NCI-H1930 (cell line): ENCODE results near the gene UBR4.
"Not testable (repeated sequence)": the region's sequence is repeated elsewhere in the genome, so short reads cannot be mapped to it uniquely, and the experiment has no call there.

Experiments used
- DNase-seq, 2 experiments: peaks; one replicate each; lab custom pipeline; 2025; lab: John Stamatoyannopoulos, UW

UBR4 gene

DNA sequence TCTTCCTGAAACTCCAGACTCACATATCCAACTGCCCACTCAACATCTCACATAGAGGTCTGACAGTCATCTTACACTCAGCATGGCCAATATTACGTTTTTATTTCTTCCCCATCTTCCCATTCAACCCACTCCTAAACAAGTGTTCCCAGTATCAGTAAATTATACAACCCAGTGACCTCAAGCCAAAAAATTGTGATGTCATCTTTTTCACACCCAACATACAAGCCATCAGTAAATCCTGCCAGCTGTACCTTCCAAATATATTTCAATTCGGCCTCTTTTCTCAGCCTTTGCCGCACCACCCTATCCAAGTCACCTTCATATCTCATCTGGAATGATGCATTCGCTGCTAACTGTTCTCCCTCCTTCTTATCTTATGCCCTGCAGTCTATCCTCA lies 19.6 kb downstream of the UBR4 start:
- DNase-seq = no peak

DNA sequence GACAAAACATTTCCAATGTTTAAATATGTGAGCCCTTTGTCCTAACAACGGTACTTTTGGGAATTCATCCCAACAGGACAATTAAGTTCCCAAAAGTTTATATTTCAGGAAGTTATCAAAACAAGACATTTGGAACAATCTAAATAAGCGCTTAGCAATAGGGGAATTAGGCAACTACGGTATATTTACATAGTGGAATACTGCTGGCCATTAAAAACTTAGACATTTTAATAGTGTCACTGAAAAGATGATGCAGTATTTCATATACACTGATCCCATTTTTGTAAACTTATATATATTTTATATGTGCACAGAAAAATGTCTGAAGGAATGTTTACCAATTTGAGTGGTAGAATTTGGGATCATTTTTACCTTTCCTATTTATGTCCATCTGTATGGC lies 20.8 kb downstream of the UBR4 start:
- no peak for DNase-seq

DNA sequence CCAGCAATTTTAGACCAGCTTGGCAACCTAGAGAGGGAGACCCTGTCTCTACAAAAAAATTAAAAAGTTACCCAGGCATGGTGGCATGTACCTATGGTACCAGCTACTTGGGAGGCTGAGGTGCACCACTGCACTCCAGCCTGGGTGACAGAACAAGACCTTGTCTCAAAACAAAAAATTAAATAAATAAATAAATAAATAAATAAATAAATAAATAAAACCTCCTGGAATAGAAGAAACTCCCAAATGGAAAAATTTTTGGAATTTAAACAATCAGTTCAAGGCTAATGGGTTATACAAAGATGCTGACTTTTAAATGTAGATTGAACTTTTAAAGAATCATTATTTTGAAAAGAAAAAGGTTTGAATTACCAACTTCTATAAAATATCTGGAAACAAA lies 22.2 kb downstream of the UBR4 start:
- DNase-seq = no peak

DNA sequence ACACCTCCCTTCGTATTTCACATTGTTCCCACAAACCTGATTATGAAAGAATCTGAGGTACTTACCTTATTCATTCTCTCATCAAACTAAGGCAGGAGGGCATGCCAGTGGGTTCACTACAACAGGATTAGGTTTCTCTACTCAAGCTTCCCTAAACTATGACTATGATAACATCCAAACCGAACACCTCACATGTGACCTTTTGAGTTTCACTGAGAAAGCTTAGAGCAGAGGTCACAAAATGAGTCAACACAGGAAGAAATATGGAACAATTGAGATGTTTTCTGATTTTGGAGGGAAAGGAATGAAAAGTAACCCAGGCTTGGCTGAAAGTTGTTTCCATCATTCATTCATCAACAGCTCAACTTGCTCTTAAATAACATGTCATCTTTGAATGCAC lies 24.1 kb downstream of the UBR4 start:
- no peak for DNase-seq

DNA sequence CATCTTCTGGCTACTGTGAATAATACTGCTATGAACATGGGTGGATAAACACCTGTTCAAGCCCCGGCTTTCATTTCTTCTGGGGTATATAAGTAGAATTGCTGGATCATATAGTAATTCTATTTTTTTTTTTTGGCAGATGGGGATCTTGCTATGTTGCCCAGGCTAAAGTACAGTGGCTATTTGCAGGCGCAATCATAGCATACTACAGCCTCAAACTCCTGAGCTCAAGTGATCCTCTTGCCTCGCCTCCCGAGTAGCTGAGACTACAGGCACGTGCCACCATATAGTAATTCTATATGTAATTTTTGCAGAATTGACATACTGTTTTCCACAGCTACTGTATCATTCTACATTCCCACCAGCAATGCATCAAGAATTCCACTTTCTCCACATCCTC lies 27.8 kb downstream of the UBR4 start:
- no peak for DNase-seq

DNA sequence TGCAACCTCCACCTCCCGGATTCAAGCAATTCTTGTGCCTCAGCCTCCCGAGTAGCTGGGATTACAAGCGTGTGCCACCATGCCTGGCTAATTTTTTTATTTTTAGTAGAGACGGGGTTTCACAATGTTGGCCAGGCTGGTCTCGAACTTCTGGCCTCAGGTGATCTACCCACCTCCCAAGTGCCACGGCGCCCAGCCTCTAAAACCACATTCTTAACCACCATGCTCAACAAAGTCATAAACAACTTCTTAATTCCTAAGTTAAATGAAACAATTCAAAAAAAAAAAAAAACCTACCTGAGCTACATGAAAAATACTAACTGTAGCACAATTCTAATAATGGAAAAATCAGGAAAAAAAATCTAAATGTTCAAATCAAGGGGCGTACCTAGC lies 29.8 kb downstream of the UBR4 start:
- not testable (repeated sequence) for DNase-seq

DNA sequence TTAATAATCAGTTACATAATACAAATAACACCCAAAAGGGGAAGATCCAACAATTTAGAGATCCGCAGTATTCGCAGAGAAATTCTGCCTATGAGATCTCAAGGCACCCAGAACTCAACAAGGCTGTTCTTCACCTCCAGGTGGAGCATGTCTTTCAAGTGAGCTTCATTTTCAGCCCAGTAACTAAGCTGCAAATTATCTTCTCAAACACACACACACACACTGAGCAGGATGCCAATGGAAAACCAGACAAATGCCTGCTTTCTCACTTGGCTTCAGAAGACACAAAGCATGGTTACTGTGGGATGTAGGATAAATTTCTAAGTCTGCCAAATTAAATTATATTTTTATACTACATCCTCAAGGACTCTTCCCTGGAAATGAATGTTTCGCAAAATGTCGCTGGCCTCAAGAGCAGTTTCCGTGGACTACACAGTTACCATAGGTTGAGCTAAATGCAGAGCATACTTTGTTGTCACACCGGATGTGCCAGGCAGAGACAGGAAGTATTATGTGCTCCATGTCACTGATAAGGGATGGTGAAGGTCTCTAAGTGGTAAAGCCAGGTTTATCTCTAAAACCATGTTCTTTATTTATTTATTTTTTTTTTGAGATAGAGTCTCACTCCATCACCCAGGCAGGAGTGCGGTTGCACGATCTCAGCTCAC lies 30.3 kb downstream of the UBR4 start:
- peak in 1 of 2 experiments; percentile 2 for DNase-seq

DNA sequence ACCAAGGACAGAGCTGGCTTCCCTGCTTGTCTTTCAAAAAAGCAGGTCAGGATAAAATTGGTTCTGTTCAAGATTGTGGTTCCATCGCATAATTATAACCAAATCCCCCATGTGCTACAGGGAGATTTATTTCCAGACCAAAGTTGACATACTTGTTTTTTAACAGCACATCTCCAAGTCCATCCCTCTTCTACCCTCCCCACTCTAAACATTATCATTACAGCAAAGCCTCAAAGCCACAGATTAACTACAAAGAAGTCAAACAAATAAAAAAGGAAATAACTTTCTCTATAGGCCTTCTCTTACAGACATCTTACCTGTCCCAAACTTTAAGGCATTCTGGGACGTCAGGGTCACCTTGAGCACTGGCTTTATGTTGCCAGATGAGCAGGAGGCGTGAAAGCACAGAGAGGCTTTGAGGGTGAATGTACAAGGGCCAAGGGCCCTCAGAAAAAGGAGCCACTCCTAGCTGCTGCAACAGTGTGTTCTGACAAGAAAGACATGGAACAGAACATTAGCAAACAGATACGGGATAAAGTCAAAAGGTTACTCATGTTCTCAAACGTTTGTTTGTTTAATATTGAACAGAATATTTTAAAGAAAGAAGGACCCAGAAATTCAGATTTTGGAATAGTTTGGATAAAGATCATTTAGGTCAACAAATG lies 31.2 kb downstream of the UBR4 start:
- no peak for DNase-seq

DNA sequence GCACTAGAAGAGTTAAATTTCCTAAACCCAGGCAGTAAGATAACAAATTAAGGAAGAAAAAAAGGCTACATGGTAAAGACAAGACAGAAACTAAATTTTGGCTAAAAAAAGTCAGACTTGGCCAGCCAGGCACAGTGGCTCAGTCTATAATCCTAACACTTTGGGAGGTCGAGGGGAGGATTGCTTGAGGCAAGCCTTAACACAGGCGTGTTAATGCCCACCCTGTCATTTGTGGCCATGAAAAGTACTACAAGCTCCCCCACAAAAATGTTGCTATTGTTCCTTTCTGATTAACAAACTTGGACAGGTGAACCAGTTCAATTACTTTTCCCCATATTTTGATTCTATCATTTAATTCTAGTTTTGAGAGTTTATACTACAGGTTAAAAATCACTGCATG lies 32.3 kb downstream of the UBR4 start:
- DNase-seq = no peak

DNA sequence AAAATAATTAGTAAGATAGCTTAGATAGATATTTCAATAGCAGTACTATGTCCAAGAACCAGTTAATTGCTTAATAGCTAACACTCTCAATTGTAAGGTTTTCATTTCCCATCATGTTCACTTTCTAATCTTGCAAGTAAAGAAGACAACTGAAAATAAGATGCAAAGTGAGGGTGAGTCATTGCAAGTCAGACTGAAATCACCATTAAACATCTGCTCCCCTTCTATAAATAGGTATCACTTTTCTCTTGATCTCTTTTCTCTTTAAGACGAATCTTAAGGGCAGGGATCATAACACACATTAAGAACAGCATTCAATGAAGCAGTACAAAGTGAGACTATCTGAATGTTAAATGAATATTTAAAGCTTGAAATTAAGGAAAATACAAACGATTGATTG lies 40.4 kb downstream of the UBR4 start:
- DNase-seq = no peak

DNA sequence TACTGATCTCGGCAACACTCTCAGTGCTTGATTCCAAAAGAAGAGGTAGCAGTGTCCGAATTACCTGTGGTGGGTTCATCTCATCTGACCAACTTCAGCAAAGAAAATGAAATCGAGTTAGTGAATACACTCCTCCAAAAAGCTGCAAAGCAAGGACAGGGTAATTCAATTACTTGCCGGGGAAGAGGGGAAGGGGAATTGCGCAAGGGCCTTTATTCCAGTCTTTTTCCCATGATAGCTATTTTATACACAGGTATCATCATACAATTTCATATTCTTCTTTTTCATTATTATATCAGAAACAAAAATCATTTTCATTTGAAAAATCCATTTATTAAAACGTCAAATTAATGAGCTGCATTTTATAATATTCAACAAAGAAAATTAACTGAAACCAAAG lies 42.9 kb downstream of the UBR4 start:
- no peak for DNase-seq

DNA sequence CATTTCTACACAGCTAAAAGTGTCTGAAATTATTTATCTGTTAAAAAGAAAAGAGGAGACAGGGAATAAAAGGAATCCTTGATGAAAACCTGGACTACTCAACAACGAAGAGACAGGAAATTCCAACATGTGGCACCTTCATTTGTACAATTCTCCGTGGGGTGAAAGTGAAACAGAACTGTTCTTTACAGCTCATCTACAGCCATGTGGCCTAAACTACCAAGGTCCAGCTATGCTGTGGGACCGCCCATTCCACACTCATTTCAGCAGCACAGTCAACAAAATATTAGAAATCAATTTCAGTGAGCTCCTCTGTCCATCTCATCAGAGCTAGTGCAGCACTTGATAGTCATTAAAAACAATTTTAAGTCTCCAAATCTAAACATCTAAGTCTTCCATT lies 44.0 kb downstream of the UBR4 start:
- DNase-seq = no peak

DNA sequence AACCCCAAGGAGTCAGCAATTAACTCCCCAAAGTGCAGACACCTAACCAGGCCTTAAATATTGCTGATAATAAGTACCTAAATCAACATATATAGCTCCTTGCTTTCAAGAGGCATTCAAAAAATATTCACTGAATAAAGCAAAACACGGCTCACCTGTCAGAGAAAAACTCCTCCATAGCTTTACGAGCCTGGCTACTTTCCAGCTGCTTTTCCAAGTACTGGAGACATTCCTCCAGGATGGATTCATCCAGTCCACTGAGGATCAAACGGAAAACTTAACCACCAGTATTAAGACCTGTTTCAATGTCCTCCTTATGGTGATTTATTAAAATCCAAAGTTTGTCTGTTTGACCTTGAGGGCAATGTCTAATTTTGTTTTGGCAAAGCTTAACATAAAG lies 44.6 kb downstream of the UBR4 start:
- no peak for DNase-seq

DNA sequence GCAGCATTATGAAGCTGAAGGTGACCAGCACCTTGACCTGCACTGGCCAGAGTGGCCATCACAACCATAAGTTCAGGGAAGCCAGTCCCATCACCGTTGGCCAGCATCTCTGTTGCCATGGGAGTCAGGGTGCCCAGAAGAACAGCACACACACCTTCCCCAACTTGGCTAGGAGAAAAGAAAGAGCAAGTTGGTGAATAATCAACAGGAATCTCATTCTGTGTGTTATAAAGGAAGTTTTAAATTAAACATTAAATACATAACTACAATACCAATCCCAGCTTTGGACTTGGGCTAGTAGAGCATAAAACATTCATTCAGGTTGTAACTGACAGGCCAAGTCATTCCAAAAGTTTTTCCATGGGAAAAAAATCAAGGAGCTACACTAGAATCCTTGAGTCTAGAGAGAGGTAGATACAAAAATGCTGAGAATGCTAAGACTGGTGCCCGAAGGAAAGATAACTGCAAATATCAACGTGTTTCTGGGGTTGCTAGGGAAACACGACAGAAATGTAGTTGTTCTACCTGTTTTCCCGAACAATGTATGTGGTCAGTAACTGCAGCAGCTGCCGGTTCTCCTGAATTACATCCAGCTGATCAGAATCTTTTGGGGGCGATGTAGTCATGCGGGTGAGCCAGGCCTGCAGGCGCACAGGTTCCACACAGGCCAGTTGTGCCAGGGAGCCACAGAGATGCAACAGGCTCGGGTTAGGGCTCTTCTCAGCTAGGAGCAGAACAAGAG lies 45.6 kb downstream of the UBR4 start:
- no peak for DNase-seq

DNA sequence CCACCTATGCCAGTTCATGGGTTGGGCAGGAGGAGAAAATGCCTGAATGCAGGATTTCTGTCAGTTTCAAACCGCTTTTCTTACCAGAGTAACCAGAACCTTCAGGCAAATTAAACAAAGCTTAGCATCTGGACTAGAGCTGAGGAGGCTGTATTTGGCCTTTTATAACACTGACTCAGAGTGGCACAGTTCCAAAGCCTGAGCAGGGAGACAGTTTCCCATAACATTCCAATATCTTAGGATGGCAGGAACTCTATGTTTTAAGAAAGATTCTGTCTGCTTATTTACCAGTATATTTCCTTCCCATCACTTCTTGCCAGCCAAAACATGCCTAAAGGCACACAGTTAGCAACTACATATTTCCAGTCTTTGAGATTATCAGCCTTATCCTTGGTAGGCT lies 46.8 kb downstream of the UBR4 start:
- no peak for DNase-seq

DNA sequence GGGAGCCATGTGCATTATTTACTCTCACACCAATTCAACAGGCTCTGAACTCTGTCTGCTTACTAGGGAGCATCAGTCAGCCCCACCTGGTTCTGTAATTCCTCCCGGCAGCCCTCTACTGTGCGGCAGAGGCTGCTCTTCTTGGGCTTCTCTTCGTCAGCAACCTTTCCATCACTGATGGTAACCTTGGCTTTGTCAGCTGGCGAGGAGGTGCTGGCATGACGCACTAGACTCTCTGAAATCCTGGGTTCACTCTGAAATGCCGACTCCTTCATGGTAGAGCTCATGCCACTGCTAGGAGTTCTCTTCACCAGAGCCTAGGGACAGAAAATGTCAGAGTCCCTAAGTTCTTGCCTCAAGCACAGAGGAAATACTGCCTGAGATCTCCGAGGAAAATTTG lies 49.2 kb downstream of the UBR4 start:
- DNase-seq = no peak

DNA sequence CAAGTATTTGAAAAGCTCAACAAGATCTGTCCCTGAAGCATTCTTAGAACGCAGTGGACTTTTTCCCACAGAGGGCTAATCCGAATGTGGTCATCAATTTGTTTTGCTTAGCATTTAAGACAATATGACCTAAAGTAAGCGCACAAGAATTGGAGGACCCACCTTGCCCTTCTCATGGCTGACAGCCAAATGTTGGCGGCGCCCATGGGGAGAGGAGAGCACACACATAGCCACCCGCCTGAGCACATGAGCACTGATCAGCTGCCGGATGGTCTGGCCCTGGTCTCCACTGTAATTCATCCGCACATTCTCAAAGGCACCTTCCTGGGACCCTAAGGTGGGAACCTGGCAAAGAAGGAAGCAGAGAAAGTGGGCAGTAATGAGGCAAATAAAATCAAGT lies 52.4 kb downstream of the UBR4 start:
- no peak for DNase-seq

DNA sequence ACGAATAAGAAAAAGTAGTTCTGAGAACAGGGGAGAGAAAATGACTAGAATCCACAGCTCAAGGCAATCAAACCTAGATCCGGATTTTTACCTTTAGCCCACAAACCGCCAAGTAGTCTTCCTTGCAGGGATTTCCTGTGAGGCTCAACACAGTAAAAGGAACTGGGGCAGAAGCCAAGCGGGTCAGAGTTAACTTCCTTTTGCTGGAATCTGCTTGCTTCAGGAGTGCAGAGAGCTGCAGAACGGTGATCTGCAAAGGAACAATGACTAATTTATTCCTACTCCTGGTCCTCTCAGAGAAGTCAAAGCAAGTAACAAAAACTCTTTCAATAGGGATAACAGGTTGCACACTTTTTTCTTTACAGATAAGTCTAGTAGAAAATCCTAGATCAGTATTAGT lies 53.4 kb downstream of the UBR4 start:
- DNase-seq = no peak

DNA sequence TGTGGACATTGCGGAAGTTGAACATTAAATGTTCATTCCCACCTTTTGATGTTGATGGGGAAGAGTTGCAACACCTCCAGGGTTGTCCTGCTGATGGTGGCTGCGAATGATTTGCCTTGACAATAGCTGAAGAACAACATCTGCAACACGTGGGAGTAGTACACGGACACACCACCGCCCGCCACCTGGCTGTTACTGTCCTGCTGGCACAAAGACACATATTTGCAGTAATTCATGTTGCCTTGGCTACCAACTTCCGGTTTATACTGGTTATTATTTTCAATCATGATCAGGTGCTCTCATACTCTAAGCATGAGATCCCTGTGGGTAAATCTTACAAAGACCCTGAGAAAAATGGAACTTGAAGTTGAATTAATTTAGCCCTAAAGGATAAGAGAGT lies 55.2 kb downstream of the UBR4 start:
- DNase-seq = peak in 1 of 2 experiments; percentile 18

DNA sequence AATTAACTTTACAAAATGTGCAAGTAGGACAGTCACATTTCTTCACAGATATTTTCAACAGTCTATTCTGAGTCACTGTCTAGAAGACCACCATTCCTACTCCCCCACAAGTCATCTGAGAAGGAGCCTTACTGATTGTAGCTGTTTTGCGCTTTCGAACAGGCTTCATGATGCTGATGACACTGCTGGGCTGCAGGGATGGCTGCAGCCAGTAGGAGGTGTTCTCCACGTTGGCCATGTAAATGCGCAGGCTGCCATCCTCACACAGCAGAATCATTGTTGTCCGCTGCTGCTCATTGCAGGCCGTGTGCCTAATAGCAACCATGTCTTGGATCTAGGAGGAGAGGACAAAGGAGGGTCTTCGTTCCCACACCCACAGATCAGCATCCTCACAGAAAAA lies 56.9 kb downstream of the UBR4 start:
- DNase-seq = no peak

DNA sequence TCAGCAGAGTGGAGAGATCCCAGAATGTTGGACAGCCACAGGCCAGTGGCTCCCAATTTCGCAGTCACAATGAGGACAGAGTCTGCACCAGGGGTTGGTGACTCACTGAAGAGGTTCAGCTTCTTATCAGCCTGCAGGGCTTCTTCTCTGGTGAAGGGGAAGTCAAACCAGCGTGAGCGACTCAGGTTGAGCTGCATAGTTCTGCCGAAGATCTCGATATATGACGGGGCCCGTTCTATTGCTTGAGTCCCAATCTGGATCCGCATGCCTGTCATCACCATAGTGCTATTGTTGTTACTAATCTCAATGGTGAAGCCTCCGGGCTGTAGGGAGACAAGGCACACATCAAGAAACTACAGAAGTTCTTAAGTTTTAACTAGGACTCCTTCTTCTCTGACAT lies 58.5 kb downstream of the UBR4 start:
- no peak for DNase-seq

DNA sequence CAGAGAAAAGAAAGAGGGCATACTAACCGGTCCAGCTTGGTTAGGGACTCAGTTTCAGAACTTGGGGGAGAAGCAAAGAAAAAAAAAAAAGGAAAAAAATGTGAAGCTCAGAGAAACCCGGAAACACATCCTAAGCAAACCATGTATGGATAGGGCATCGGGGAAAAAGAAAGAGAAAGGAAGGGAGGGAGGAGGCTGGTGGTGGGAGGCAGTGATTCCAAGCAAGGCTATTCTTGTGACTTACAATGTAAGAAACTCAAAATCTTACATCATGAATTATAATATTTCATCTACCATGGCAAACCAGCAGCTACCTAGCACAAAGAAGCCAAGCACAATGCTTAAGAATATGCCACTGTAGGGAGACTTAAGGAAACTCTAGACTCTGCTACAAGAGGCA lies 60.3 kb downstream of the UBR4 start:
- DNase-seq = no peak

DNA sequence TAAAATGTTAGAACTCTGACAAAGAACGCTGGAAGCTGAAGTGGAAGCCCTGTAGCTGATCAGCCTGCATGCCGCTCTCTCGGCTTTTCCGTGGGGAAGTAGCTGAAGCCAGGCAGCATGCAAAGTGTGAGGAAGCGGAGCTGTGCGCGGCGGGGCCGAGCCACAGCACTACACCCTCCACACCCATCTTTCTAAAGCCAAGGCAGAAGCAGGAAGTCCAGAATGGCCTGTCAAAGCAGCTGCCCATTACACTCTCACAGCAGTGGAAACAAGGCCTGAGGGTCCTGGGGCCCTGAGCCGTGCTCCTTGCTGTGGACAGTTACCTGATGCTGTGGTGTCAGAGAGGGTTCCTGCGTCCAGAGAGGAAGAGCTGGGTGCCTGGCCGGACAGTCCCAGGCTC lies 69.6 kb downstream of the UBR4 start:
- DNase-seq = no peak

DNA sequence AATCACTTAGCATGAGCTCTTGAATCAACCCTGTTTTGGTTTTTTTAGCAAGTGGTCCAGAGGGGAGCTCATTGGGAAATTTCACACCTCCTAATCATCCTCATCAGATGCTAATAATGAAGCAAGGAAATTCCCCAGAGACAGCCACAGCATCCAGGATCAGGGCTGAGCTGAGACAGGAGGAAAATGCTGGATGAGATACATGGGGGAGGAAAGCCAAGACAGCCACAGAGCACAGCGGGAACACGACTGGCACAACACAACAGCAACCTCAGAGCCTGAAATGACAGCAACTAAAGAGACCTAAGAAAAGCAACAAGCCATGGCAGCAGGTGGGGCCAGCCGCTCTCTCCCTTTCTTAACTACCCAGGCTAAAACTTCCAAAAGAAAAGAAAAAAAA lies 70.4 kb downstream of the UBR4 start:
- no peak for DNase-seq
